HepG2 (cell line): ENCODE results near the gene SERPINA3. TPM values are rescaled to one million over a fixed set of nuclear protein-coding genes. Genes with fewer than 3 reads are reported as not detected.

Source experiments
- ELF1 ChIP-seq: sonication (generic); formaldehyde crosslinking; IDR thresholded peaks from 2 replicates; pipeline ENCODE4 v1.4.0; 2020; ENCODE audit warnings: missing genetic modification reagents
- MEIS1 ChIP-seq: sonication (generic); formaldehyde crosslinking; IDR thresholded peaks from 2 replicates; pipeline ENCODE4 v1.9.0; 2021; ENCODE audit warnings: mild to moderate bottlenecking, missing genetic modification reagents, moderate library complexity, borderline replicate concordance
- MLLT10 ChIP-seq: sonication (generic); formaldehyde crosslinking; IDR thresholded peaks from 2 replicates; pipeline ENCODE4 v1.4.0; 2020; ENCODE audit warnings: missing genetic modification reagents
- MXI1 ChIP-seq: IDR thresholded peaks from 3 replicates; pipeline ENCODE4 v1.6.1; 2012; ENCODE audit warnings: low read depth, low read length, inconsistent platforms, borderline replicate concordance
- REPIN1 ChIP-seq: sonication (generic); formaldehyde crosslinking; IDR thresholded peaks from 2 replicates; pipeline ENCODE4 v1.8.0; 2022; ENCODE audit warnings: missing genetic modification reagents, low read depth, mild to moderate bottlenecking, borderline replicate concordance
- TGIF2 ChIP-seq: IDR thresholded peaks from 2 replicates; pipeline ENCODE4 v1.6.1; 2016; ENCODE audit warnings: control low read depth, missing compliant biosample characterization
- ZNF383 ChIP-seq: sonication (generic); formaldehyde crosslinking; IDR thresholded peaks from 2 replicates; pipeline ENCODE4 v1.4.0; 2020; ENCODE audit warnings: missing genetic modification reagents, mild to moderate bottlenecking, borderline replicate concordance
- ZNF549 ChIP-seq: sonication (generic); formaldehyde crosslinking; IDR thresholded peaks from 2 replicates; pipeline ENCODE4 v1.5.0; 2020; ENCODE audit warnings: missing genetic modification reagents
- ZNF598 ChIP-seq: sonication (generic); formaldehyde crosslinking; IDR thresholded peaks from 2 replicates; pipeline ENCODE4 v1.5.1; 2020; ENCODE audit warnings: mild to moderate bottlenecking, missing genetic modification reagents, borderline replicate concordance
- ZNF747 ChIP-seq: sonication (generic); formaldehyde crosslinking; IDR thresholded peaks from 2 replicates; pipeline ENCODE4 v1.8.1; 2023; ENCODE audit warnings: missing genetic modification reagents, mild to moderate bottlenecking, borderline replicate concordance
- ZNF768 ChIP-seq: sonication (generic); formaldehyde crosslinking; IDR thresholded peaks from 2 replicates; pipeline ENCODE4 v1.4.0; 2020; ENCODE audit warnings: missing genetic modification reagents
- ZNF772 ChIP-seq: sonication (generic); formaldehyde crosslinking; IDR thresholded peaks from 2 replicates; pipeline ENCODE4 v1.5.0; 2020; ENCODE audit warnings: mild to moderate bottlenecking, missing genetic modification reagents
- ZSCAN21 ChIP-seq: sonication (generic); formaldehyde crosslinking; IDR thresholded peaks from 2 replicates; pipeline ENCODE4 v1.8.0; 2022; ENCODE audit warnings: mild to moderate bottlenecking, missing genetic modification reagents, moderate library complexity, borderline replicate concordance
- polyA plus RNA-seq, 8 experiments: library from polyadenylated mRNA; depleted of rRNA in 3 of 8; stranded (reverse) in 7 of 8; unstranded in 1 of 8; fragments of >200 nt; fragmentation: Illumina TruSeq in 4 of 8; extraction: Trizol in 4 of 8; gene quantifications; 2 replicates each; pipeline versions ENCODE4 v1.2.1 to v1.2.3, GENCODE V29; 2011 to 2016; ENCODE audit warnings: low read depth in 4 of 8, missing spikeins in 1 of 8, mixed read lengths in 1 of 8; ENCODE audit not compliant: insufficient read depth in 1 of 8
- total RNA-seq, 5 experiments: library from RNA; depleted of rRNA; stranded (reverse); fragments of >200 nt; fragmentation: Illumina TruSeq; extraction: Trizol; gene quantifications; 2 replicates each; pipeline ENCODE4 v1.2.3, GENCODE V29; 2016; ENCODE audit warnings: low read depth in 1 of 5
- TF ChIP-seq, protein P1 (sequence below): IDR thresholded peaks from 2 replicates; pipeline ENCODE4 v1.6.1; 2016; ENCODE audit warnings: low read depth, missing genetic modification reagents, missing compliant biosample characterization
- TF ChIP-seq, protein P2 (sequence below): fragments of 450-650 bp; IDR thresholded peaks from 2 replicates; pipeline ENCODE4 v1.6.1; 2017
- TF ChIP-seq, protein P3 (sequence below): sonication (generic); formaldehyde crosslinking; IDR thresholded peaks from 2 replicates; pipeline ENCODE4 v1.4.0; 2020; ENCODE audit warnings: missing genetic modification reagents
- TF ChIP-seq, protein P4 (sequence below): sonication (generic); formaldehyde crosslinking; IDR thresholded peaks from 2 replicates; pipeline ENCODE4 v1.8.0; 2022; ENCODE audit warnings: mild to moderate bottlenecking, missing genetic modification reagents; ENCODE audit not compliant: insufficient replicate concordance

SERPINA3 gene
- total and polyA plus RNA-seq, 2 of the 13 experiments (the other 11 are each of a cell fraction or from before 2014, with no cell fraction given): 825 to 2,200 TPM

DNA sequence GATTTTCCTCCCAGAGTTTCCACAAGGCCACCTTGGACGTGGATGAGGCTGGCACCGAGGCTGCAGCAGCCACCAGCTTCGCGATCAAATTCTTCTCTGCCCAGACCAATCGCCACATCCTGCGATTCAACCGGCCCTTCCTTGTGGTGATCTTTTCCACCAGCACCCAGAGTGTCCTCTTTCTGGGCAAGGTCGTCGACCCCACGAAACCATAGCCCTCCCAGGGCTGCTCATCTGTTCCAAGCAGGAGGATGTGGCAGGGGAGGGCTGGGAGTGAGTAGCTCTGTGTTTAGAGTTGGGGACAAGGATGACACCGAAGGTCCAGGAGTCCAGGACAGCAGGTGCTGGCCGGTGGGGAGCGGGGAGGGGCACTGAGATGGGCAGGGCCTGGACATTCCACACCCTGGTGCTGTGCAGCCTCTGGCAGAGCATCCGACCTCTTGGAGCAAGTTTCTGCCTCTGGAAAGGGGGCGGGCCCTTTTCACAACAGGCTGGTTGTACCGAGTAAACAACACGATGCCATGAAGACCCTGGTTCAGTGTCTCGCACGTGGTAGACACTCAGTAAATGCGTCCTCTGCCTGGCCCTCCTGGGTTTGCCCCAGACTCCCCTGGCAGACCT is 42.7 kb upstream of the SERPINA3 start (continued):
- TF ChIP-seq, protein P1, sequence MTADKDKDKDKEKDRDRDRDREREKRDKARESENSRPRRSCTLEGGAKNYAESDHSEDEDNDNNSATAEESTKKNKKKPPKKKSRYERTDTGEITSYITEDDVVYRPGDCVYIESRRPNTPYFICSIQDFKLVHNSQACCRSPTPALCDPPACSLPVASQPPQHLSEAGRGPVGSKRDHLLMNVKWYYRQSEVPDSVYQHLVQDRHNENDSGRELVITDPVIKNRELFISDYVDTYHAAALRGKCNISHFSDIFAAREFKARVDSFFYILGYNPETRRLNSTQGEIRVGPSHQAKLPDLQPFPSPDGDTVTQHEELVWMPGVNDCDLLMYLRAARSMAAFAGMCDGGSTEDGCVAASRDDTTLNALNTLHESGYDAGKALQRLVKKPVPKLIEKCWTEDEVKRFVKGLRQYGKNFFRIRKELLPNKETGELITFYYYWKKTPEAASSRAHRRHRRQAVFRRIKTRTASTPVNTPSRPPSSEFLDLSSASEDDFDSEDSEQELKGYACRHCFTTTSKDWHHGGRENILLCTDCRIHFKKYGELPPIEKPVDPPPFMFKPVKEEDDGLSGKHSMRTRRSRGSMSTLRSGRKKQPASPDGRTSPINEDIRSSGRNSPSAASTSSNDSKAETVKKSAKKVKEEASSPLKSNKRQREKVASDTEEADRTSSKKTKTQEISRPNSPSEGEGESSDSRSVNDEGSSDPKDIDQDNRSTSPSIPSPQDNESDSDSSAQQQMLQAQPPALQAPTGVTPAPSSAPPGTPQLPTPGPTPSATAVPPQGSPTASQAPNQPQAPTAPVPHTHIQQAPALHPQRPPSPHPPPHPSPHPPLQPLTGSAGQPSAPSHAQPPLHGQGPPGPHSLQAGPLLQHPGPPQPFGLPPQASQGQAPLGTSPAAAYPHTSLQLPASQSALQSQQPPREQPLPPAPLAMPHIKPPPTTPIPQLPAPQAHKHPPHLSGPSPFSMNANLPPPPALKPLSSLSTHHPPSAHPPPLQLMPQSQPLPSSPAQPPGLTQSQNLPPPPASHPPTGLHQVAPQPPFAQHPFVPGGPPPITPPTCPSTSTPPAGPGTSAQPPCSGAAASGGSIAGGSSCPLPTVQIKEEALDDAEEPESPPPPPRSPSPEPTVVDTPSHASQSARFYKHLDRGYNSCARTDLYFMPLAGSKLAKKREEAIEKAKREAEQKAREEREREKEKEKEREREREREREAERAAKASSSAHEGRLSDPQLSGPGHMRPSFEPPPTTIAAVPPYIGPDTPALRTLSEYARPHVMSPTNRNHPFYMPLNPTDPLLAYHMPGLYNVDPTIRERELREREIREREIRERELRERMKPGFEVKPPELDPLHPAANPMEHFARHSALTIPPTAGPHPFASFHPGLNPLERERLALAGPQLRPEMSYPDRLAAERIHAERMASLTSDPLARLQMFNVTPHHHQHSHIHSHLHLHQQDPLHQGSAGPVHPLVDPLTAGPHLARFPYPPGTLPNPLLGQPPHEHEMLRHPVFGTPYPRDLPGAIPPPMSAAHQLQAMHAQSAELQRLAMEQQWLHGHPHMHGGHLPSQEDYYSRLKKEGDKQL (CRISPR knock-in tag): no peak
- TF ChIP-seq ZNF598 (CRISPR knock-in tag) (0 out of 2 replicates have a peak, but pooled peaks have one; percentile 25), REPIN1 (CRISPR knock-in tag) (no peak; the same call in 1 of the 2 replicates), ZSCAN21 (CRISPR knock-in tag) (peak; percentile 61; the same call in 1 of the 2 replicates), ZNF383 (CRISPR knock-in tag) (no peak), MXI1 (no peak), ZNF772 (peak; percentile 28; the same call in 1 of the 2 replicates), MLLT10 (CRISPR knock-in tag) (no peak), ZNF549 (CRISPR knock-in tag) (no peak), MEIS1 (CRISPR knock-in tag) (no peak), TGIF2 (CRISPR knock-in tag) (no peak), ELF1 (CRISPR knock-in tag) (no peak), ZNF747 (CRISPR knock-in tag) (0 out of 2 replicates have a peak, but pooled peaks have one; percentile 17), ZNF768 (CRISPR knock-in tag) (peak; percentile 22; the same call in 1 of the 2 replicates)
- TF ChIP-seq, protein P2, sequence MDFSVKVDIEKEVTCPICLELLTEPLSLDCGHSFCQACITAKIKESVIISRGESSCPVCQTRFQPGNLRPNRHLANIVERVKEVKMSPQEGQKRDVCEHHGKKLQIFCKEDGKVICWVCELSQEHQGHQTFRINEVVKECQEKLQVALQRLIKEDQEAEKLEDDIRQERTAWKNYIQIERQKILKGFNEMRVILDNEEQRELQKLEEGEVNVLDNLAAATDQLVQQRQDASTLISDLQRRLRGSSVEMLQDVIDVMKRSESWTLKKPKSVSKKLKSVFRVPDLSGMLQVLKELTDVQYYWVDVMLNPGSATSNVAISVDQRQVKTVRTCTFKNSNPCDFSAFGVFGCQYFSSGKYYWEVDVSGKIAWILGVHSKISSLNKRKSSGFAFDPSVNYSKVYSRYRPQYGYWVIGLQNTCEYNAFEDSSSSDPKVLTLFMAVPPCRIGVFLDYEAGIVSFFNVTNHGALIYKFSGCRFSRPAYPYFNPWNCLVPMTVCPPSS: no peak
- TF ChIP-seq, protein P3, sequence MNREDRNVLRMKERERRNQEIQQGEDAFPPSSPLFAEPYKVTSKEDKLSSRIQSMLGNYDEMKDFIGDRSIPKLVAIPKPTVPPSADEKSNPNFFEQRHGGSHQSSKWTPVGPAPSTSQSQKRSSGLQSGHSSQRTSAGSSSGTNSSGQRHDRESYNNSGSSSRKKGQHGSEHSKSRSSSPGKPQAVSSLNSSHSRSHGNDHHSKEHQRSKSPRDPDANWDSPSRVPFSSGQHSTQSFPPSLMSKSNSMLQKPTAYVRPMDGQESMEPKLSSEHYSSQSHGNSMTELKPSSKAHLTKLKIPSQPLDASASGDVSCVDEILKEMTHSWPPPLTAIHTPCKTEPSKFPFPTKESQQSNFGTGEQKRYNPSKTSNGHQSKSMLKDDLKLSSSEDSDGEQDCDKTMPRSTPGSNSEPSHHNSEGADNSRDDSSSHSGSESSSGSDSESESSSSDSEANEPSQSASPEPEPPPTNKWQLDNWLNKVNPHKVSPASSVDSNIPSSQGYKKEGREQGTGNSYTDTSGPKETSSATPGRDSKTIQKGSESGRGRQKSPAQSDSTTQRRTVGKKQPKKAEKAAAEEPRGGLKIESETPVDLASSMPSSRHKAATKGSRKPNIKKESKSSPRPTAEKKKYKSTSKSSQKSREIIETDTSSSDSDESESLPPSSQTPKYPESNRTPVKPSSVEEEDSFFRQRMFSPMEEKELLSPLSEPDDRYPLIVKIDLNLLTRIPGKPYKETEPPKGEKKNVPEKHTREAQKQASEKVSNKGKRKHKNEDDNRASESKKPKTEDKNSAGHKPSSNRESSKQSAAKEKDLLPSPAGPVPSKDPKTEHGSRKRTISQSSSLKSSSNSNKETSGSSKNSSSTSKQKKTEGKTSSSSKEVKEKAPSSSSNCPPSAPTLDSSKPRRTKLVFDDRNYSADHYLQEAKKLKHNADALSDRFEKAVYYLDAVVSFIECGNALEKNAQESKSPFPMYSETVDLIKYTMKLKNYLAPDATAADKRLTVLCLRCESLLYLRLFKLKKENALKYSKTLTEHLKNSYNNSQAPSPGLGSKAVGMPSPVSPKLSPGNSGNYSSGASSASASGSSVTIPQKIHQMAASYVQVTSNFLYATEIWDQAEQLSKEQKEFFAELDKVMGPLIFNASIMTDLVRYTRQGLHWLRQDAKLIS (CRISPR knock-in tag): no peak
- TF ChIP-seq, protein P4, sequence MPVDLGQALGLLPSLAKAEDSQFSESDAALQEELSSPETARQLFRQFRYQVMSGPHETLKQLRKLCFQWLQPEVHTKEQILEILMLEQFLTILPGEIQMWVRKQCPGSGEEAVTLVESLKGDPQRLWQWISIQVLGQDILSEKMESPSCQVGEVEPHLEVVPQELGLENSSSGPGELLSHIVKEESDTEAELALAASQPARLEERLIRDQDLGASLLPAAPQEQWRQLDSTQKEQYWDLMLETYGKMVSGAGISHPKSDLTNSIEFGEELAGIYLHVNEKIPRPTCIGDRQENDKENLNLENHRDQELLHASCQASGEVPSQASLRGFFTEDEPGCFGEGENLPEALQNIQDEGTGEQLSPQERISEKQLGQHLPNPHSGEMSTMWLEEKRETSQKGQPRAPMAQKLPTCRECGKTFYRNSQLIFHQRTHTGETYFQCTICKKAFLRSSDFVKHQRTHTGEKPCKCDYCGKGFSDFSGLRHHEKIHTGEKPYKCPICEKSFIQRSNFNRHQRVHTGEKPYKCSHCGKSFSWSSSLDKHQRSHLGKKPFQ (CRISPR knock-in tag): no peak
